Stimulated activated CD8-positive, alpha-beta memory T cell treated with anti-CD3 and anti-CD28 coated beads, Interleukin-7, amount 100 ng/mL, for 24 hours (primary cell): ENCODE data around the gene RHCE.
"Not testable (repeated sequence)": the region's sequence is repeated elsewhere in the genome, so short reads cannot be mapped to it uniquely, and the experiment has no call there.

Experiments used
- DNase-seq: peaks from one replicate; pipeline ENCODE4 v3.0.0-alpha.2; 2020; ENCODE audit warnings: low read depth

RHCE gene

DNA sequence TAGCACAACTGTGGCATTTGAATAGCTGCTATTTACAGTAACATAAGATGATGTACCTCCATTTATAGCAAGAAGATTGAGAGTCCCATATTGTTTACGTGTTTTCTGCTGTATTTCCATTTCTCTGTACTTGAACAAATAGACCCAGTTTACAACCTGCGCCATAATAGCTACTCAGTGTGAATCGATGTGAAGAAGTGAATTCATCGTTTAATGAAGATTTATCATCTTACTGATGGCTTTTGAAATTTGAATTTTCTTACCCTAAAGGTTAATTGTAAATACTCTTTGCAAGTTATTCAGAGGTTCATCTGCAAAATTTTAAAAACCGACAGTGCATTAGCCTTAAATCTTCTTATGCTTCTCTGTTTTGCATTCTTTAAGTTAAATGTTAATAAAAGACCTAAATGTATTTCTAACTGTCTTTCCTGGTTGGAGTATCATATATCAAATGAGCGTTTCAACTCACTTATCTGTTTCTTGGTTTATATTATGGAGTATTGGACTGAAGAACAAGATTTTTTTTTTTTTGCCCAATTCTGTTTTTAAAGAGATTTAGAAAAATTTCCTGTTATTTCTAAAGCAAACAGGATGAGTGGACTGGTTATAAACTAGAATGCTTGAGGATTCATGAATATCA, 12.2 kb upstream of the RHCE start:
- no peak for DNase-seq

DNA sequence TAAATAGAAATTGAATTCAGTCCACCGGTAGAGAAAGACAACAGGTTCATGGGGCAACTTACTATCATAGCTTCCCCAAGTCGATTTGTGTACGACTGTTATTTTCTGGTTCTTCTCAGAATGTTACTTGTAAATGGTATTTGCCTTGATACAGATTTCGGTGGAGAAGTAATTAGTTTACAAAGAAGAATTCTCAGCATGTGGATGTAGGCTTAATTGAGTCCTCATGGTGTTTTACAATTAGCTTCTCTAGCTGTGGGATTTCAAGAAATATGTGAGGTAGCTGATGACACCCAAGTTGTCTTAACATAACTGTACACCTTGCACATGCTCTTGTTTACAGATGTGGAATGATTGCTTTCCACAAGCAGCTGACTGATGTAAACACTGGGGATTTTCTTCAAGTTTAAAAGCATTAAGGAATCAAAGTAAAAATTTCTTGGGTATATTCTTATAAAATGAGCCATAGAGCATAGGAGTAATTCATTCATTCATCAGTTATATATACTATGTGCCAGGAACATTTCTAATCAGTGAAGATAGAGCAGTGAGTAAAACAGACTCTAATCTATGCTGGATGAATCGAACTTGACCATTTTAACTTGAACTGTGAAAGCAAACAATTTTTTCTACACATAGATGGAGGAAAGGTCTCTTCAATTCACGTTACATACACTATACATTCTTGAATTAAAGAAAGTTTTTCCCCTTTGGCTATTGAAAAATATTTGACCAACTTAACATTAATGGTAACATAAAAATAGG, 11.5 kb upstream of the RHCE start:
- DNase-seq = no peak

DNA sequence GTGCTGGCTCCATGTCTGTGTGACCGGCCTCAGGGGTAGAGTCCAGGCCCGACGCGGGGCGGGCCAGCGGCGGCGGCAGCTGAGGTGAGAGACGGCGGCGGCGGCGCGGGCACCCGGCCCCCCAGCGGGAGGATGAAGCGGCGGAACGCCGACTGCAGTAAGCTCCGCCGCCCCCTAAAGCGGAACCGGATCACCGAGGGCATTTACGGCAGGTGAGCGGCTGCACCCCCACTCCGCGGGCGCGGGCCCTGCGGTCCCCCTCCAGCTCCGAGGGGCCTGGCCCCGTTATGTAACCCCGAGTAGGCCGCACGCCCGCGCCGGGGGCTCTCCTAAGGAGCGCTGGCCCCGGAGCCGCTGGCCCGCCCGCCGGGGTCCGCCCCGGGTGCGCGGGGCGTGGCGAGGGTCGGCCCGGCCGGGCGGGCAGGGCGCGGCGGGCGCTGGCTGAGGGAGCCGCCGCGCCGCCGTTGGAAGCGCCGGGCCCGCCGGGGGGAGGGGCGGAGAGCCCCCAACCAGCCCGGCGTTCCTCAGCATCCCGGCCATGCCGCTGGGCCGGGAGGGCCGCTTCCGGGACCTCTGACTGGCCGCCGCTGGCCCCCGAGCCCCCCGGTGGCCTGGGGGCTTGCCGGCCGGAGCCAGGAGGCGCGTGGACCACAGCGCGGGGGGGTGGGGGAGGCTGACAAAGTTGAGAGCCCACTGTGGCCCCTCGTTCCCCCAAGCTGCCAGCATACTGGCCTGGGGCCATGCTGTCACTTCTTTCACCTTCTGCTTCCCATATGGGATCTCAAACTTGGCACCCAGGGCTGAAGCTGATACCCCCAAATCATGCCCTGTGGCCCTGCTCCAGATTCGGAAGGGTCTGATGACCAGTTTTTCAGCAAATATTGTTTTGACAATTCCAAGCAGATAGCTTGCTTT, 10.6 kb upstream of the RHCE start:
- no peak for DNase-seq

DNA sequence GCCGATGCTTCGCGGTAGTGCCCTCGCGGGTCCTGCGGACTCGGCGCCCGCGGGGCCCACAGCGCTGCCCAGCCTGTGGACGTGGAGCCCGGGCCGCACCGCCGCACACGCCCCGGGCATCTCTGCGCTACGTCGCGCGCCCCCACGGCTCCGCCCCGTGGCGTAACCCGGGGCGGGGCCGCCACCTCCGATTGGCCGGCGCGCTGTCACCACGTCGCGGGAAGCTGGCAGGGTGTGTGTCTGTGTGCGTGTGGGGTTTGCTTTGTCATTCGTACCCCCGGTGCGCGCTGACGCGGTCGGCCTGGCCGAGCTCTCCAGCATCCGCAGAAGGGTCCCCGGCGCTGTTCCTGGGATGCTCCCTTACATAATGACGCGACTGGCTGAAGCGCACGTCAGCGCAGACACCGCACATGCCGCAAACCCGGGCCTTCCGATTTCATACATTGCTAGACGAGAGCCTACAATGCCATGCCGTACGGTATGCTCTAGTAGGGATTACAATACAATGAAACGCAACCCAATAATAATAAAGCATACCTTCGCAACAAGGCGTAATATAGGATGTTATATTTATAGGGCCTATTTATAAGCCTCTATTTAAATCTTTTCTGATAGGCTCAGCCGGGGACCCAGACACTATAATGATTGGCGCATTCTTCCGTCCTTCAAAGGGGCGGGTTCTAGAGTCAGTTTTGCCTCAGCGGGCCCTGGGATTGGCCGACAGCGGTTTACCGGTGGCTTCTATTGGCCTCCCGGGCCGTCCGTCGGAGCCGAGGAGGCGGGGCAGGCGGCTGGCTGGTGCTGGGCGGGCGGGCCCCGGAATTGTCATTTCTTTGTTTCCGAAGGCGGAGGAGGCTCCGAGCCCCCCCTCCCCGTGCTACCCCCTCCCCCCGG, 9.7 kb upstream of the RHCE start, which contains the start of gene MACO1:
Gene MACO1 (plus strand): TSS at position 825 of the 894 bp plus-strand sequence. CDS start 202 bp downstream, outside the sequence.
- peak; percentile 91 for DNase-seq

DNA sequence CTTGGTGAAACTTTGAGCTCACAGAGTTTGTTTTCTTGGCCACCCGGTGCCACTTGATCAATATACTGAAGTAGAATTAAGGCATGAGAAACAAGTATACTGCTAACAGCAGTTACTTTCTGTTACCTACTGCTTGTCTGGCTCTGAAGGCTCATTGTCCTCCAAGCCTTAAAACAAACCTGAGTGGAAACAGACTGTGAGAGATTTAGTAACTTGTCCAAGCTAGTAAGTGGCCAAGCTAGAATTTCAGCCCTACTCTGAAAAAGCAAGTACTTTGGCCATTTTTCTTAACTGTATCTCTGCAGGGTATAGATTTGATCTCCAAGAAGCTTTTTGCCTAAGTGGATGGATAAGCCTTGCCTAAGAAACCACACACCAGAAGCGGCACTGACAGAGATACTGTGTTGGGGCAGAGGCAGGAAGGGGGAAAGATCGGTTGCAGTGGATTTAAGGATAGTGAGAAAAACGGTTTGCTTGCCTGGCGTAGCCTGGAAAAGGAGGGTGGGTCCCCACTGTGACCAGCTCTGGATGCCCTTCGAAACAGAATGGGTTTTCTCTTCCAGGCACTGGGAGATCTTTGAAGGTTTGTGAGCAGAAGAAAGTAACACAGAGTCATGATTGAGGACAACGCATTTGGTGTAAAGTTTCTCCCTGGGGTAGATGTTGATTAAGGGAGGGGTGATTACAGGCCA, 8.0 kb upstream of the RHCE start:
- DNase-seq = no peak

DNA sequence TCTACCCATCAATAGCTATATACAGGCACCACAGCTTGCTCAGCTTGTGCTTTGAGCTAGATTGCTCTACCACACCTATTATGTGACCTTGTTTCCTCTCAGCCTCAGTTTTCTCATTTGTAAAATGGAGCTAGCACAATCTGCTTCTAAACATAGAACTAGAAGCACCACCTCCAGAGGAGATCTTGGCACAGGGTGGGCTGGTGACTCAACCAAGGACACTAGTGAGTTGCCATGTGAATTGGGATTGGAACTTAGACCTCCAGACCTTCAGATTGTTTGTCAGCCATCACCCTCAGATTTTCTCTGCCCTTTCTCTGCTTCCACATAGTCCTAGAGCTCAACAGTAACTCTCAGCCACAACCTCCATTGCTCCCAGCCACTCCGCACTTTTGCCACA, 7.1 kb upstream of the RHCE start:
- no peak for DNase-seq

DNA sequence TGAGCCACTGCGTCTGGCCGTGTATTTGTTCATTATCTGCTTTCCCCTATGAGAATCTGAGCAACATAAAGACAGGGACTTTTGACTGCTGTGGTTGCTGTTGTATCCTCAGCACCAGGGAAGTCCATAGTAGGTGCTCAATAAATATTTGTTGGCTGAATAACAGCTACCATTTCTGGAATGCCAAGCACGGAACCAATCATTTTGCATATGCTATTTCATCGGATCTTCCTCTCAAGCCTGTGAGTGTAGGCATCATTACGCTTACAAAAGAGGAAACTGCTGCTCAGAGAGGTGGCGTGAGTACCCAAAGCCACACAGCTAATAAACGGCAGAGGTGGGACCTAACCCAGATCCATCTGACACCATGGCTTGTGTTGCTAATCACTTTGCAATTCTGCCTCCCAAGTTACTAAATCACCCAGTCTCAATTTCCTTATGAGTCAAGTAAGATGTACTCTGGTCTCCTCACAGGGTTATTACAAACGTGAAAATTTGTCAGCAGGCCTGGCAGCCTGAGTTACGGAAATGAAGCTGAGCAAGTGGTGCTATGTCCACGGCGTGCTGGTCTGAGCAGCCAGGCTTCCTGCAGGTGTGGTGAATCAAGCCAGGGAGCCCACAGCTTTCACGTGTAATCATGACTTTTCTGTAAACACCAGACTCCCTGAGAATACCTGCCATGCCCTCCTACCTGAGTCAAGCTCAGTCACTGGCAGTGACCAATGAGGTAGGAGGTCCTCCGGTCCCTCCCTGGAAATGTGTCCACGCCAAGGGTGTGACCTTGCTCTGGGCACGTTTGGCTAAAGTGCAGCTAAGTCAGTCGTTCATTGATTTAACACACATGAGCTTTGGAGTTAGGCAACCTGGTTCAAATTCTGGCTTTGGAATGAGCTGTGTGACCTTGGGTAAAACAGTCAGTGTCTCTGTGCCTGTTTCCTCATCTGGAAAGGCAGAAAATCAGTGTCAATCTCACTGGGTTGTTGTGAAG, 4.8 kb upstream of the RHCE start:
- DNase-seq = no peak

DNA sequence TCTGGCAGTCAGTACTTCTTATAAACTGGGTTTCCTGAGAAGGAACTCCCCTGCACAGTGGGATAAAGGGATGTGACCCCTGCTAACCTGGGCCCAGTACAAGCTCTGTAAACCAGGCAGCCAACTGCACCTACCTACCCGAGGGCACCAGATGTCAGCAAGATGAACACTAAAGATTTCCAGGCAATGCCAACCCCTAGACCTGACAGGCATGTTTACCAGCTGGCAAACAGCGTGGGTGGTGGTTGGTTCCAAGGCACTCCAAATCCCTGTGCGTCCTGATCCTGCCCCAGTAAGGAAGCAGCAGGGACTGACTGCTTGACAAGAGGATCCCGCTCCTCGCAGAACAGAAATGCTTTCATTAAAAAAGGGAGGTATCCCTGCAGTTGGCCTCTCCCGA, 2.6 kb upstream of the RHCE start:
- DNase-seq = not testable (repeated sequence)

DNA sequence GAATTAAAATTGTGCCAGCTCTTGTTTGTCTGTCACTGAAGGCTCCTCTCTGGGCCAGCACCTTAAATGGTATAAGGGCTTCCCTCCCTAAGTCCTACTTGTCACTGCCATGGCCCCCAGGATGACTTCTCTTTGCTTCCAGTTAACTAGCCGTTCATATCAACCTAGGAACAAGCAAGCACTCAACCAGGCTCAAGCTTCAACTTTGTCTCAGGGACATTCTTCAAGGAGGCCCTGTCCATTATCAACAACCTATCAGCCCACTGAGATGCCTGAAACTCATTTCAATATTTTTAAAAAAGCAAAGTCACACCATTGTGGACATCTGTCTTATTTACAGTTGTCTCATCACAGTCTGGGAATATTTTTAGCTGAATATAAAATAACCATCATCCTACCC, 1.3 kb downstream of the RHCE start:
- DNase-seq = not testable (repeated sequence)

DNA sequence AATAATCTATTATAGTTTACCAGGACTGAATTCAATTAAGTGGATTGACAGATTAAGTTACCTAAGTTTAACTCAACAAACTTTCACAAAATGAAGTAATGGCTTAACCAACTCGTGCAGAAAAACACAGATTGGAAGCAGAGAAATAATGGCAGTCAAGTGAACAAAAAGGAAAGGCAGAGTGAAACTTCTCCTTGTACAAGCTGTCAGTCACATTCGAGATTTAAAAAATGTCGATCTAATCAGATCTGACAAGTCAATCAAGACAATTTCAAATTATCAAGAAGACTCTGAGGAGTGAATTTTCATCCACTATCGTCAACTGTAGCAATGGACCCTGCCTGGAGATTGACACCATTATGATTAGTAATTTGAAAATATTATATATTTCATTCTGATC, 3.3 kb downstream of the RHCE start:
- not testable (repeated sequence) for DNase-seq

DNA sequence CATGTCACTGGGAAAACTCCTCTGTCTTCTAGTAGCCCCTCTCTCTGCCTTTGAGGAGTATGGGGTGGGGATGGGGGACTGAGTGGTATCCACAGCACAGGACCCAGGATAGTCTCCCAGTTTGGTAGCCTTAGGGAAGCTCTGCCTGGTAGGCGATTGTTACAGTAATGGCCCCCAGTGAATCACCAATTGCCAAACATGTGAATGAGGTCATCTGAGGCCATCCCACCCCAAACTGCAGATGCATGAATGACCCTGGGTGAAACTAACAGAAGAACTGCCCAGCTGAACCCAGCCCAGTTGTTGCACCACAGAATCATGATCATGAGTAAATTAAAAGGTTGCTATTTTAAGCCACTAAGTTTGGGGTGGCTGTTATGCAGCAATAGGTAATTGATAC, 6.0 kb downstream of the RHCE start:
- DNase-seq = not testable (repeated sequence)

DNA sequence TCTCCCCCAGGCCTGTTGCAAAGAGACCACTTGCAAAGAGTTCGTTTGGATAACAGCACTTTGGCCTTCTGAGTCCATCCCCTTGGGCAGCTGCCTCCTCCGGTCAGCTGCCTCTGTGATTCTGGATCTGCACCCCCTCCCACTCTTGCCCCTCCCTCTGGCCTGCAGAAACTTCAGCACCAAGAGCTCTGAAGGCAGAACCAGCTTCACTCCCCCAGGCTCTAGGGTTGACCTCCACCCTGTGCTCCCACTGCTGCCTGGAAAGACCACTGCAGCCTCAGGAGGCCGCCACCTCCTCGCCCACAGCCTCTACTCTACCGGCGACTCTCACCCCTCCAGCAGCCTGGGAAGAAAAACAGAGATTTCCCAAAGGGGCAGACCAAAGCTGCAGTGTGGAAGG, 6.5 kb downstream of the RHCE start:
- DNase-seq = not testable (repeated sequence)

DNA sequence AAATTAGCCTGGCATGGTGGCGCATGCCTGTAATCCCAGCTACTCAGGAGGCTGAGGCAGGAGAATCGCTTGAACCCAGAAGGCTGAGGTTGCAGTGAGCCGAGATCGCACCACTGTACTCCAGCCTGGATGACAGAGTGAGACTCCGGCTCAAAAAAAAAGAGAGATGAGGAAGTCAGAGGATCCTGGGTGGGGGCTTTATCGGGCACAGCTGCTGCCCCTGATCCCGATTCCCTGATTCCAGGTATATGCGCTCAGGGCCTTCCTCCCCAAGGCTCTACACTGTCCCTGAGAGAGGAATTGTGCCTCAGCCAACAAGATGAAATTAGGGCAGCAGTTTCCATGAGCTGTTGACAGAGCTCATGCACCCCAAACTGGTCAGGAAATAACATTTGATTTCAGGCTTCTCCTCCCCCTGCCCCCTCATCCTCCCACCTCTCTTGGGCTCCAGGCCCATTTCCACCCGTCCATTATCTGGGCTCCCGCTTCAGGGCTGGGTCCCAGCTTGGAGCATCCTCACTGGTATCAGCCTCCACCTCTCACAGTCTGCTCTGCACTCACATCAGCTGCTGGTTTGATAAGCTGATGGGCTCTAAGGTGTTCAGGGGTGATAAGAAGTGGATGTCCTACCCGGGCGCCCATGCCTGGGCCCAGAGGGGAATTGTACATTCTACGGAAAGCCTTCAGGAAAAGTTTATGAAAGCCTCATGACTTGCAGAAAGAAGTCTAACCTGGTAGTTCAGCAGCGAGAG, 7.6 kb downstream of the RHCE start:
- not testable (repeated sequence) for DNase-seq

DNA sequence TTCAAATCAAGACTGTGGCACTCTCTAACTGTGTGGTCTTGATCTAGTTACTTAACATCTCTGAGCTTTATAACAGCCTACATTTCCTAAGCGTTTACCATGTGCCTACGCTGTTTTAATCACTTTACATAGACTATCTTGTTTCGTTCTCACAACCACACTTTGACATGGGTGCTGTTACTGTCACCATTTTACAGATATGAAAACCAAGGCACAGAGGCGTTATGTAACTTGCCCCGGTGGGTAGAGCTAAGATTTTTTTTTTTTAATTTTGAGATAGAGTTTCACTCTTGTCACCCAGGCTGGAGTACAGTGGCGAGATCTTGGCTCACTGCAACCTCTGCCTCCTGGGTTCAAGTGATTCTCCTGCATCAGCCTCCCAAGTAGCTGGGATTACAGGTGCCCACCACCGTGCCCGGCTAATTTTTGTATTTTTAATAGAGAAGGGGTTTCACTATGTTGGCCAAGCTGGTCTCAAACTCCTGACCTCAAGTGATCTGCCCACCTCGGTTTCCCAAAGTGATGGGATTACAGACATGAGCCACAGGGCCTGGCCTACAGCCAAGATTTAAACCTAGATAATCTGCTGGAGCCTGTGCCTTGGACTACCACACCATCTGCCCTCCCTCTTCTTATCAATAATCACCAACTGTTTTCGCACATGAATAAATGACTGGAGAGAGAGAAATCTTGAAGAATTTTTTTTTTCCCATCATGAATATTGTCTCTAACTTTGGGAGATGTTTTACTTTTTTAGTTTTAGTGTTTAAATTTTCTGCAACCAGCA, 10.8 kb downstream of the RHCE start:
- DNase-seq = not testable (repeated sequence)

DNA sequence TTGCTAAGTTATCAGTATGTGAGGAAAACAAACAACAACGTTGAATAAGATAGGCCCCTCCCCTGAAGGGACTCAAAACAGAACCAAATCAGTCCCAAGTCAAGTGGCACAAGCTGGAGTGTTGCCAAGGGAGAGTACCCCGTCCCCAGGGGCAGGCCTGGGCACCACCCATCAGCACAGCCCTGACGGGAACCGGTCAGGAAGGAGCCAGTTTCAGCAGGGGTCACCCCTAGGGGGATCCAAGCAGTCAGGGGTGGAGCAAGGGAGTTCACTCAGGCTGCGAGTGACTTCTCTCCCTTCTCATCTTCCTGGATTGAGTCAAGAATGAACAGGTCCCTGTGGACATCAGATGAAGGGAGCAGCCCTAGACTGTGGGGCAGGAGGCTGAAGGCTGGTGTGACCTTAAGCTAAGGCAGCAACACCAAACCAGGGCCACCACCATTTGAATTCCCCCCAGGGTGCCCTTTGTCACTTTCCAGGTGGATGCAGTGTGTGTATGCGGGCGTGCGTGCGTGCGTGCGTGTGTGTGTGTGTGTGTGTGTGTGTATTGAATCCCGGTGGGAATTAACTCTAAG, 14.8 kb downstream of the RHCE start:
- not testable (repeated sequence) for DNase-seq

DNA sequence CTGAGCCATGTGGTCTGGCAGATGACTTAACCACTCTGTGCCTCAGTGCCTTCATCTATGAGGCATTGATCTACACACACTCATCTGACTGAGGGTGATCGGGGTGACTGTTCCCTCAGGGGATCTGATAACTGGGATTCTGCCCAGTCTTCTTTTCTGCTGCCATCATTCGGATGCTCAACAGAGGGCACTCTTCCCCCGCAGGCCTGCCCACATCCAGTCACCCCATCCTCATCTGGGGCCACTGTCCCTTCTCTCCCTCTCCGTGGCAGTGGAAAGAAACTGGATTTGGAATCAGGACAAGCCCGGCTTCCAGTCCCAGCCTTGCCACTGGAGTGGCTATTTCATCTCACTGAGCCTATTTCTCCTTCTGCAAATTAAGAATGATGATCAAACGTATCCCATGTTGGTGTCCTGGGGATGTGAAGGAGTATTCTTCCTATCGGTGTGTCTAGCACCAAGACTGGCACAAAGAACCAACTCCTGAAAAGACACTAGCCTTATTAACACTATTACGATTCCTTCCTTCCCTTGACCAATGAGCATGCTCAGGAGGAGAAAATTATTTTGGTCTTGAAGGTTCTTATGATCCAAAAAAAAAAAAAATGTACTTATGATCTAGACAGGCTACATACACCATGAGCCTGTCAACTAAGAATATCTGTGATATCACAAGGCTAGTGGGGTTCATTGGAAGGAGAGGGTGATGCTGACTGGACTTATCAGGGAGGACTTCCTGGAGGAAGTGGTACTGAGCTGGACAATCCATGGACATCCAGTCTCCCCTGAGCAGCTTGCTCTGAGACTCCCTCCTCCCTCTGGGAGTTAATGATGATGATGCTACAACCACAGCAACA, 17.4 kb downstream of the RHCE start:
- not testable (repeated sequence) for DNase-seq

DNA sequence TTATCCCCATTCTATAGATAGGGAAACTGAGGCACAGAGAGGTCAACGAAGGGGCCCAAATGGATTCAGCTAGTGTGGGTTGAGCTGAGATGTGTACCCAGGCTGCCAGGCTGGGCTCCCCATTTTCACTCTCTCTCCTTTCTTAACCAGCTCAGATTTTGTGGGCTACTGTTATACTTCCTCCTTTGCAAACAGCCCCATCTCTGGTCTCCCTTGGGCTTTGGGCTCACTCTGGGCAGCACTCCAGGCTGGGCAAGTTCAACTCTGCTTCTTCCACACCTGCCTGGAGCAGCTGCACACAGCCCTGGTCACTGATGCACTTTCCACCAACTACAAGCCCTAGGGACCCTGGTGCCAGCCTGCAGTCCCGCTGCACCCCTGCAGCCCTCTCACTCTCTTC, 22.5 kb downstream of the RHCE start:
- not testable (repeated sequence) for DNase-seq
